GM19455 (cell line): ENCODE measurements around the gene NUFIP1.
"Not testable (repeated sequence)": the region's sequence is repeated elsewhere in the genome, so short reads cannot be mapped to it uniquely, and the experiment has no call there.

Source experiments
- ATAC-seq: cut with Tn5 transposase; IDR thresholded peaks from one replicate; pipeline ENCODE4 v1.9.1; 2021; ENCODE audit not compliant: unreplicated experiment

NUFIP1 gene

GRCh38 chr13:44989071-44989889, at the start of gene NUFIP1, which contains the start of gene GPALPP1:
Gene NUFIP1 (minus strand): TSS chr13:44989471. CDS start chr13:44989436, 35 bp downstream.
Gene GPALPP1 (plus strand): TSS chr13:44989538. CDS start chr13:44989655, 117 bp downstream.
- peak; percentile 98 for ATAC-seq

- ATAC-seq, result no peak
Observed at GRCh38 chr13:45036206-45036605, 46.9 kb upstream of the NUFIP1 start.

DNA sequence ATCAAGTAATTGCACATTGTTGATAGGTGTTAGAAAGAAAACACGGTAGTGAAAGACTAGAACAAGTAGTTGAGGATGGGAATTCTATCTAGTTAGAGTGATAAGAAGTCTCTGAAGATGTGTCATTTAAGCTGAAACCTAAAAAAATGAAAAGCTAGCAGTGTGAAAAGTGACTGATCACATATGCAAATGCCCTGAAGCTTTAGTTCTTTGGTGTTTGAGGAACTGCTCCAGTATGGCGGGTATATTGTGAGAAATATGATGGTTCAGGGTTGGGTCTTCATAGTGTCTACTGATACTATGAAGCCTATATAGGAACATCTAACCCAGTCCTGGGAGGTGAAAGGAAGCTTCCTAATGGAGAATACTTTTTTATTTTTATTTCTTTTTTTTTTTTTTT, 45.1 kb upstream of the NUFIP1 start:
- no peak for ATAC-seq

GRCh38 chr13:45024847-45025246, 35.6 kb upstream of the NUFIP1 start:
- ATAC-seq, result no peak

GRCh38 chr13:45021250-45021649, 32.0 kb upstream of the NUFIP1 start:
- ATAC-seq, result no peak

DNA sequence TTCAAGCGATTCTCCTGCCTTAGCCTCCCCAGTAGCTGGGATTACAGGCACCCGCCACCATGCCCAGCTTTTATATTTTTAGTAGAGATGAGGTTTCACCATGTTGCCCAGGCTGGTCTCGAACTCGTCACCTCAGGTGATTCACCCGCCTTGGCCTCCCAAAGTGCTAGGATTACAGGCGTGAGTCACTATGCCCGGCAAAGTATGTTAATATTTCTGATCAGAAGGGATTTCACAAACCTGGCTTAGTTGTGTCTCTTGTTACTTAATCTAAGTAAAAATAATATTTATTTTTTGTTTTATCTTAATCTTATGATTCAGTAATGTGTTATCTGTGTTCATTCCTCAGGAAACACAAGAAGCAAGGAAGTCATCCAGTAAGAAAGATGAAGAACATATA, 30.7 kb upstream of the NUFIP1 start:
- not testable (repeated sequence) for ATAC-seq

DNA sequence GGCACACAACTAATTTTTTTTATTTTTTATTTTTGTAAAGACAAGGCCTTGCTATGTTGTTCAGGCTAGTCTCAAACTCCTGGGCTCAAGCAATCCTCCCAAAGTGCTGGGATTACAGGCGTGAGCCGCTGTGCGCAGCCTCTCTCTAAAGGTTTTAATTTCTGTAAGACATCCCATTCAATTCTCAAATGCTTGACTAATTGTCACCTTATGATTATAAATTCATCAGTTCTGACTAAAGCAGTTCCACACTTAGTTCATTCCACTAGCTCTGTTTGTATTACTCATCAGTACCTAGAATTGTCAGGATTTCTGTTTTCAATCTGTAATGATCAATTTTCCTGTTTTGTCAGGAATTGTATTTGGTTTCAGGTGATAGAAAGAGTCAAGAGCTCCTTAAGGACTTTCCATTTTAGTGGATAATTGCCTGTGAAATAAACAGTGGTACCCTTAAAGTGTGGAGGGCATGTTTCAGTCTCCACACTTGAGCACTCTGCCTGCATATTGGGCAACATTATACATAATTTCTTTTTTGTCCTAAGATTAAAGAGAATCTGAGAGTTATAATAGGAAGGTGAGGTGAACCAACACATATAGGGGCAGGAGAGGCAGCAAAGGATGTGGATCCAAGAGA, 27.6 kb upstream of the NUFIP1 start:
- no peak for ATAC-seq

- no peak for ATAC-seq
Observed at GRCh38 chr13:45015300-45015699, 26.0 kb upstream of the NUFIP1 start.

DNA sequence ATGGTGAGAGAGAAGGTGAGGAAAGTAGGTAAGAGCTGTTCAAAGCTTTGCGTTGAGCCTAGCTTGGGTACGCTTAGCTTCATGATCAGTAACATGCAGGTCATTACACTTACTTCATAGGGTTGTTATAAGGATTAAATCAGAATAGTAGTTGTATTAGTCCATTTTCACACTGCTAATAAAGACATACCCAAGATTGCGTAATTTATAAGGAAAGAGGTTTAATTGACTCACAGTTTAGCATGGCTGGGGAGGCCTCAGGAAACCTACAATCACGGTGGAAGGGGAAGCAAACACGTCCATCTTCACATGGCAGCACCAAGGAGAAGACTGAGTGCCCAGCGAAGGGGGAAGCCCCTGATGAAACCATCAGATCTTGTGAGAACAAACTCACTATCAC, 21.9 kb upstream of the NUFIP1 start:
- no peak for ATAC-seq

DNA sequence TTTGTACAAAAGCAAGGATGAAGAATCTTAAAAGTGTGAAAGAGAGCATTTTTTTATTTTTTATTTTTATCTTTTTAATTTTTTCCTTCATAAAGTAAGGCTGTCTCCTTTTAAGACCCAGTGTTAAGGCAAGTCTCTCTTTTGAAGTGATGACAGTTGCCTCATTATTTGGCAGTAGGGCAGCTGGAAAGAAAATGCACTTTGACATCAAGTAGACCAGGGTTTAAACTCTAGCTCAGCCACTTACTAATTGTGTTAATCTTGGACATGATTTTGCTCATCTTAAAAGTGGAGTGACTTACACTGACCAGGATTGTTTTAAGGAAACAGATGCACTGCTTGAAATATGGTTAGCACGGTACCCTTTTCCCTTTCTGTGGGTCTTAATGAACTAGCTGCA, 18.6 kb upstream of the NUFIP1 start:
- ATAC-seq, result no peak

GRCh38 chr13:45007225-45007624, 18.0 kb upstream of the NUFIP1 start:
- no peak for ATAC-seq

GRCh38 chr13:45004096-45004495, 14.8 kb upstream of the NUFIP1 start:
- no peak for ATAC-seq

DNA sequence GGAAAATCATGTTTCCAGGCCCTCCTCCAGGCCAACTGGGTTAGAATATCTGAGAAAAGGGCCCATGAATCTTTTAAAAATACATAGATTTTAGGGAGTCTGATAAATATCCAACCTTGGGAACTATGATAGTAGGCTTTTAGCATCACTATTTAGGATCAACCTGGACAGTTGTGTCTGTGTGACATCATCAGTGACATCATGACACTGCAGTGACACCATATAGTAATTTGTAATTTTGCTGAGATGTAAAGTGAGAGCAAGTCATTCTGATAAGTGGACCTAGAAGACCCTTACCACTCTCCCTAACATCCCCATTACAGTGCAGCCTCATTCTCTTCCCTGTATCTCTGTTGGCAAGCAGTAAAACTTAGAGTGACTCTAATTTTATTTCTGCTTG, 14.1 kb upstream of the NUFIP1 start:
- no peak for ATAC-seq

DNA sequence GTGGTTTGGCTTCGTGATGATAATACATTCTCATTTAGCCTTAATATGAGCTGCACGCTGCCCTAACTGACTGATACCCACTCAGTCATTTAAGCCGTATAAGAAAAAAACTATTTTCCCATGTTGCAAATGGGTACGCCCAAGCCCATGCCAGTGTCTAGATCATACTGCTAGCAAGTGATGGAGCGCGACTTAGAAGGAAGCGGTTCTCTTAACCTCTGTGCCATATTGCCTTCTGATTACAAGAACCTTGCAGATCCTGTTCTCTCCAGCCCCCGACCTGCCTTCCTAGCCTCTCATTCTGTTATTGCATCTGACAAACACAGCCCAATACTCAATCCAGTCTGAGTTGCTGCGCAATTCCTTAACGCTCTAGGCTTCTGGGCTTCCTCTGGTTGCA, 670 bp upstream of the NUFIP1 start:
- ATAC-seq, result no peak

GRCh38 chr13:44978328-44978727, 10.9 kb downstream of the NUFIP1 start:
- ATAC-seq, result no peak

- ATAC-seq, result no peak
Observed at GRCh38 chr13:44976949-44977583, 12.2 kb downstream of the NUFIP1 start.

DNA sequence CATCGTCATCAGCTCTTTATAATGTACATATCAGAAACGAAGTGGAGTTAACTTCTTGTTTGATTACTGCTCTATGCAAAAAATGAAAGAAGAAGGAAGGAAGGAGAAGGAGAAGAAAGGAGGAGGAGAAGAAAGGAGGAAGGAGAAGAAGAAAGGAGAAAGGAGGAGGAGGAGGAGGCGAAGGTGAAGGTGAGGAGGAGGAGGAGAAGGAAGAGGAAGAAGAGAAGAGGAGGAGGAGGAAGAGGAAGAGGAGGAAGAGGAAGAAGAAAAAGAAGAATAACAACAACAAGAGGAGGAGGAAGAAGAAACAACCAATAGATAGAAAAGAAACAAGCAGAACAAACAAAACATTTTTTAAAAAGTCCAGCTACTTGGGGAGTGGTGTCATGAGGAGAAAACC, 13.1 kb downstream of the NUFIP1 start:
- ATAC-seq, result no peak

DNA sequence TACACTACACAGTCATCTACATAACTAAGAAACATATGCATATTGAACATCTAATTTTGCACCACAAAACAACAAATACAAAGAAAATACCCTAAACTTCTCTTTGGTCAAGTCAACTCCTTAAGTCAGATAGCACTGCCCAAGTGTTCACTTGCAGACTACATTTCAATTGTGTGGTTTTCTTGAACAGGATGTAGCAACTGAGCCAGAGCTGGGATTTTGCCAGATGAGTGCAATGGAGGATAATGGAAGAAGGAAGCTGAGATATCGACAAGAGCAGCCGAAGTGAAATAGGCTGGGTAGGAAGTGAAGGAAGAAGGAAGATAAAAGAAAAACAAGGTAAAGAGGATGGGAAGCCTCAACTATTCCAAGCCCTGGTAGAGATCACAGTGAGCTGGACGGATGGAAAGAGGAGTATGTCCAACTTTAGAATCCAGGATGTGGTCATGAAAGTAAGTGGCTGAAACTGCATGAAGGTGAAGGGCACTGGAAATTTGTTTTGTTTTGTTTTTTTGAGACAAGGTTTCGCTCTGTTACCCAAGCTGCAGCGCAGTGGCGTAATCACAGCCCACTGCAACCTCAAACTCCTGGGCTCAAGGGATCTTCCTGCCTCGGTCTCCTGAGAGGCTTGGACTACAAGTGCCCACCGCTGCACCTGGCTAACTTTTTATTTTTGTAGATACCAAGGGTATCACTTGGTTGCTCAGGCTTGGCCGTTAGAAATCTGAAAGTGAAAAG, 15.0 kb downstream of the NUFIP1 start:
- ATAC-seq, result no peak

DNA sequence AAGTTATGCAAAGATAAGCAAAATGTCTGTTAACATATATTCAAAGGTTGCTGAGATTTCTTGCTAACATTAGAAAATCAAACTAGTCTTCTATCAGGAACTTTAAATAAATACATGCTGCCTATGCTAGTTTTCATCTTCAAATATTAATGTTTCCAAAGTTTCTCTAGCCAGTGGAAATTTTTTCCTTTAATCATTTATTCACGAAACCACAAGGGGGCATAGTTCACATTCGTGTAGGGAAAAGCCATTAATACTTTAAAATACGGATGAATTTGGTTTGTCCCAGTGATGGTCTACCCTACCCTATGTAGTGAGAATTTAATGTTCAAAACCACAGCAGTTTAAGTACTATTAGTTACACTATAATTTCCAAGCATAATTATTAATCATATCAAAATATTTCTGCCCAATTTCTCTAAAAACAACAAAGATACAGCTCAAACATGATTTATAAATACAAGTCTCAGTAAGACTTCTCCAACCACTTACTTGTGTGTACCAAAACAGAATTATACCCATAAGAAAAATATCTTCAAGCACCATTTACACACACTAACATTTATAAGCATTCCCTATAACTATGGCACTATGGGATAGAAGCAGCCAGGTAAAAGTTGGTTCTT, 16.2 kb downstream of the NUFIP1 start:
- no peak for ATAC-seq

- ATAC-seq, result no peak
Observed at GRCh38 chr13:44971656-44972595, 17.3 kb downstream of the NUFIP1 start.
